K562 (cell line): Measurements from ENCODE around the gene GAS1. TPM values are rescaled to one million over a fixed set of nuclear protein-coding genes. Genes with fewer than 3 reads are reported as not detected.

Source experiments
- ATAC-seq: fragments of 200-7000 bp; cut with Tn5 transposase; 3 replicates; pipeline ENCODE4 v1.9.1; 2020; ENCODE audit warnings: moderate library complexity
- BruUV-seq: library from RNA; stranded (reverse); fragments of 400-500 nt; replicated peaks from 2 replicates; lab custom pipeline; 2021; lab: Mats Ljungman, UMichigan
- CTCF ChIA-PET: fragments of 300-600 bp; formaldehyde crosslinking; extraction: SDS; loops from one replicate; lab custom pipeline; 2021; ENCODE audit warnings: low intra/inter-chr PET ratio; lab: Yijun Ruan, JAX
- POLR2A ChIA-PET: fragments of 300-600, 350-650 bp; sonication (Branson Sonifier 250); formaldehyde crosslinking; extraction: SDS; loops from one replicate; lab custom pipeline; 2021; ENCODE audit warnings: antibody characterized with exemption, inconsistent platforms; lab: Yijun Ruan, JAX
- DNase-seq, 4 experiments: peaks; one replicate each; pipeline versions ENCODE4 v3.0.0 to v3.0.0-alpha.2; 2011 to 2018; ENCODE audit warnings: low spot score in 3 of 4, mixed read lengths in 3 of 4; ENCODE audit errors: extremely low read depth in 1 of 4
- FAIRE-seq: peaks from 2 replicates; lab custom pipeline; 2011; peaks lifted over from hg19 to GRCh38; lab: Jason Lieb, UNC
- H2AFZ ChIP-seq: 2 replicates; pipeline ENCODE4 v1.6.0; 2011; ENCODE audit warnings: low read depth, low read length, control low read depth, inconsistent platforms
- H3K27ac ChIP-seq: fragments of 200-600 bp; 3 replicates; pipeline ENCODE4 v1.8.0; 2011; ENCODE audit warnings: low read depth, mild to moderate bottlenecking, control low read depth, inconsistent platforms, low read length, moderate library complexity, mixed read lengths; ENCODE audit errors: extremely low read depth
- H3K27me3 ChIP-seq, 2 experiments: fragments of 300-600 bp in 1 of 2; 2 replicates in 1 of 2; 3 replicates in 1 of 2; pipeline versions ENCODE4 v1.6.0 to v1.8.0; 2011; ENCODE audit warnings: inconsistent platforms in 2 of 2, low read length in 2 of 2, mild to moderate bottlenecking in 1 of 2, mixed read lengths in 1 of 2, moderate library complexity in 1 of 2; ENCODE audit not compliant: control insufficient read depth in 2 of 2, insufficient read depth in 2 of 2
- H3K36me3 ChIP-seq: fragments of 300-600 bp; 3 replicates; pipeline ENCODE4 v1.8.0; 2011; ENCODE audit warnings: mild to moderate bottlenecking, low read length, inconsistent platforms; ENCODE audit not compliant: control insufficient read depth, insufficient read depth
- H3K4me1 ChIP-seq, 2 experiments: fragments of 200-600 bp in 1 of 2; replicated peaks in 1 of 2; 2 replicates in 1 of 2; 3 replicates in 1 of 2; pipeline versions ENCODE4 v1.5.1 to v1.8.0; 2011; ENCODE audit warnings: inconsistent platforms in 2 of 2, low read length in 2 of 2, mild to moderate bottlenecking in 1 of 2, mixed read lengths in 1 of 2, moderate library complexity in 1 of 2; ENCODE audit not compliant: control insufficient read depth in 2 of 2, insufficient read depth in 2 of 2
- H3K4me2 ChIP-seq: 2 replicates; pipeline ENCODE4 v1.6.1; 2011; ENCODE audit warnings: low read length, control low read depth, inconsistent platforms, mixed read lengths; ENCODE audit not compliant: insufficient read depth
- H3K4me3 ChIP-seq: fragments of 200-600 bp; sonication (generic), shearing (Covaris generic); 2 replicates; pipeline ENCODE4 v1.5.1; 2016; ENCODE audit warnings: control low read depth, inconsistent platforms
- H3K79me2 ChIP-seq: fragments of 200-600 bp; 3 replicates; pipeline ENCODE4 v1.8.0; 2011; ENCODE audit warnings: low read length, inconsistent platforms; ENCODE audit not compliant: control insufficient read depth, insufficient read depth
- H3K9ac ChIP-seq, 2 experiments: 2 replicates each; pipeline versions ENCODE4 v1.6.0 to v1.6.1; 2011; ENCODE audit warnings: low read depth in 2 of 2, low read length in 2 of 2, control low read depth in 1 of 2, inconsistent platforms in 1 of 2, mild to moderate bottlenecking in 1 of 2, mixed read lengths in 1 of 2; ENCODE audit not compliant: insufficient read depth in 1 of 2
- H3K9me1 ChIP-seq: one replicate; pipeline ENCODE4 v1.6.0; 2011; ENCODE audit warnings: inconsistent platforms, mild to moderate bottlenecking, low read length, moderate library complexity; ENCODE audit not compliant: control insufficient read depth, insufficient read depth
- H3K9me3 ChIP-seq: replicated peaks from 2 replicates; pipeline ENCODE4 v1.5.1; 2011; ENCODE audit warnings: low read depth, low read length, inconsistent platforms; ENCODE audit not compliant: control insufficient read depth, insufficient read depth
- H4K20me1 ChIP-seq: replicated peaks from 2 replicates; pipeline ENCODE4 v1.6.1; 2011; ENCODE audit warnings: low read length, inconsistent platforms, mixed read lengths; ENCODE audit not compliant: control insufficient read depth, insufficient read depth
- BRD9 ChIP-seq: fragments of 450-650 bp; IDR thresholded peaks from 2 replicates; pipeline ENCODE4 v1.6.1; 2018; ENCODE audit warnings: low read depth; ENCODE audit not compliant: partially characterized antibody
- FOXK2 ChIP-seq, 2 experiments: fragments of 450-650 bp; IDR thresholded peaks in 1 of 2; conservative IDR thresholded peaks in 1 of 2; 2 replicates each; pipeline ENCODE4 v1.6.1; 2016; ENCODE audit warnings: low read depth in 2 of 2, mild to moderate bottlenecking in 1 of 2
- PKNOX1 ChIP-seq: fragments of 450-650 bp; IDR thresholded peaks from 2 replicates; pipeline ENCODE4 v1.6.1; 2016
- RB1 ChIP-seq: fragments of 450-650 bp; IDR thresholded peaks from 2 replicates; pipeline ENCODE4 v1.6.1; 2017; ENCODE audit warnings: low read depth, mild to moderate bottlenecking
- RFX1 ChIP-seq: fragments of 450-650 bp; IDR thresholded peaks from 2 replicates; pipeline ENCODE4 v1.6.1; 2016; ENCODE audit warnings: mild to moderate bottlenecking, moderate library complexity
- TRIM25 ChIP-seq: fragments of 450-650 bp; IDR thresholded peaks from 2 replicates; pipeline ENCODE4 v1.7.0; 2016; ENCODE audit warnings: borderline replicate concordance
- ZBTB33 ChIP-seq: sonication (generic); formaldehyde crosslinking; IDR thresholded peaks from 2 replicates; pipeline ENCODE4 v1.8.1; 2023; ENCODE audit warnings: mild to moderate bottlenecking, missing genetic modification reagents
- ZC3H4 ChIP-seq: sonication (generic); formaldehyde crosslinking; IDR thresholded peaks from 2 replicates; pipeline ENCODE4 v1.9.0; 2021; ENCODE audit warnings: missing genetic modification reagents, borderline replicate concordance
- ZNF184 ChIP-seq: sonication (generic); formaldehyde crosslinking; IDR thresholded peaks from 2 replicates; pipeline ENCODE4 v1.5.0; 2020; ENCODE audit warnings: missing genetic modification reagents
- ZZZ3 ChIP-seq: fragments of 450-650 bp; IDR thresholded peaks from 2 replicates; pipeline ENCODE4 v1.6.1; 2016; ENCODE audit warnings: antibody characterized with exemption, mild to moderate bottlenecking, moderate library complexity
- WGBS: fragments of 100-300 bp; shearing (Covaris generic); methylation state at CpG from one replicate; pipeline ENCODE4 v1.1.6; 2016; ENCODE audit warnings: low coverage, mixed read lengths; ENCODE audit not compliant: insufficient coverage; ENCODE audit errors: missing lambda C conversion rate; 5-methylcytosine and 5-hydroxymethylcytosine counted together
- in situ Hi-C: fragments of 300-500 bp; cut with MboI; formaldehyde crosslinking; loops from 4 replicates; pipeline ENCODE4 v1.15.0; 2018; ENCODE audit warnings: inconsistent platforms, mixed read lengths
- intact Hi-C: fragments of 100-400 bp; cut with micrococcal nuclease; formaldehyde crosslinking; loops from 2 replicates; pipeline ENCODE4 v1.14.2; 2022
- polyA plus RNA-seq, 8 experiments: library from polyadenylated mRNA; depleted of rRNA in 4 of 8; stranded (reverse) in 5 of 8; unstranded in 3 of 8; fragments of >200 nt; fragmentation: Nextera tagmentation in 2 of 8; fragmentation: Illumina TruSeq in 1 of 8; extraction: Ambion mirVana in 2 of 8; extraction: Trizol in 1 of 8; gene quantifications; 2 replicates each; pipeline versions ENCODE4 v1.2.1 to v1.2.3, GENCODE V29; 2011 to 2014; ENCODE audit warnings: inconsistent platforms in 1 of 8, missing spikeins in 1 of 8
- total RNA-seq, 7 experiments: library from RNA; depleted of rRNA in 6 of 7; stranded (reverse); fragments of >200 nt in 6 of 7; fragmentation: Illumina TruSeq in 2 of 7; extraction: Trizol in 2 of 7; gene quantifications; 2 replicates each; pipeline versions ENCODE4 v1.2.1 to v1.2.3, GENCODE V29; 2011 to 2021; ENCODE audit warnings: low replicate concordance in 1 of 7

Gene GAS1
- total and polyA plus RNA-seq, 9 of the 15 experiments (the other 6 are each of a cell fraction or from before 2014, with no cell fraction given), result 0.07 to 0.09 TPM; not detected in 7

GRCh38 chr9:86953181-86953580, 5.9 kb upstream of the GAS1 start:
- 0% methylated on average over 2 of the region's 5 CpGs for WGBS
- ChIA-PET CTCF (no interaction called here), POLR2A (no interaction called here)
- H3K27ac ChIP-seq, result no peak overlapping the region
- in situ Hi-C loops (no loop called here), intact Hi-C loops (no loop called here)
- H4K20me1 ChIP-seq, result no peaks in the 10 kb centered on the region
- no peaks in the 10 kb centered on the region for H3K27me3 ChIP-seq
- no peak for DNase-seq
- H3K9me3 ChIP-seq, result no peaks in the 10 kb centered on the region
- H2AFZ ChIP-seq, result no peak overlapping the region
- no peak overlapping the region for H3K9ac ChIP-seq
- no peaks in the 10 kb centered on the region for H3K79me2 ChIP-seq
- H3K4me1 ChIP-seq, result no peaks in the 10 kb centered on the region; a peak in 1 of 5 replicates
- no peaks in the 10 kb centered on the region for H3K36me3 ChIP-seq
- no peak for ATAC-seq
- no peak overlapping the region for H3K4me3 ChIP-seq
- no TSS peak for BruUV-seq
- no peak for TF ChIP-seq PKNOX1
- no peak for TF ChIP-seq RFX1
- TF ChIP-seq FOXK2 (conservative IDR thresholded peaks at IDR 0.05 in 1 of 2, IDR thresholded peaks at IDR 0.05 in 1 of 2; ENCODE audit: low read depth in 2 of 2), result no peak
- TF ChIP-seq ZNF184 (CRISPR knock-in tag), result no peak
- no peak for TF ChIP-seq BRD9
- TF ChIP-seq ZZZ3, result no peak
- TF ChIP-seq ZBTB33, result no peak
- no peak for TF ChIP-seq TRIM25
- TF ChIP-seq RB1, result no peak
- no peak for TF ChIP-seq ZC3H4 (CRISPR knock-in tag)
- H3K4me2 ChIP-seq, result no peak overlapping the region
- H3K9me1 ChIP-seq, result no peaks in the 10 kb centered on the region
- FAIRE-seq, result no peak
